NCI-H510A treated with DMSO at 0.1 percent for 48 hours (cell line): ENCODE data around the gene ARHGAP12.

ENCODE experiments used
- DNase-seq: peaks from one replicate; lab custom pipeline; 2025; lab: John Stamatoyannopoulos, UW

The ARHGAP12 gene

GRCh38 chr10:31875608-31876007 is 53.0 kb downstream of the ARHGAP12 start:
- DNase-seq = no peak

- DNase-seq = no peak
Observed at GRCh38 chr10:31873724-31874123, 54.9 kb downstream of the ARHGAP12 start.

- DNase-seq = peak; percentile 25
Observed at GRCh38 chr10:31871266-31872065, 57.2 kb downstream of the ARHGAP12 start.

- DNase-seq = no peak
Observed at GRCh38 chr10:31867646-31868045, 61.0 kb downstream of the ARHGAP12 start.

GRCh38 chr10:31866118-31866670 is 62.4 kb downstream of the ARHGAP12 start:
- DNase-seq = no peak

- peak; percentile 37 for DNase-seq
Observed at GRCh38 chr10:31864834-31865518, 63.7 kb downstream of the ARHGAP12 start.

GRCh38 chr10:31855033-31855432 is 73.6 kb downstream of the ARHGAP12 start:
- no peak for DNase-seq

- DNase-seq = no peak
Observed at GRCh38 chr10:31853629-31854028, 75.0 kb downstream of the ARHGAP12 start.

- DNase-seq = no peak
Observed at GRCh38 chr10:31851216-31851615, 77.4 kb downstream of the ARHGAP12 start.

- no peak for DNase-seq
Observed at GRCh38 chr10:31847515-31847914, 81.1 kb downstream of the ARHGAP12 start.

- DNase-seq = no peak
Observed at GRCh38 chr10:31838709-31839108, 89.9 kb downstream of the ARHGAP12 start.

- no peak for DNase-seq
Observed at GRCh38 chr10:31838065-31838464, 90.6 kb downstream of the ARHGAP12 start.

GRCh38 chr10:31836569-31837406 is 91.8 kb downstream of the ARHGAP12 start:
- no peak for DNase-seq

- no peak for DNase-seq
Observed at GRCh38 chr10:31833753-31834152, 94.9 kb downstream of the ARHGAP12 start.

GRCh38 chr10:31832261-31832660 is 96.4 kb downstream of the ARHGAP12 start:
- DNase-seq = no peak

GRCh38 chr10:31830887-31831286 is 97.7 kb downstream of the ARHGAP12 start:
- DNase-seq = no peak

- no peak for DNase-seq
Observed at GRCh38 chr10:31829776-31830175, 98.9 kb downstream of the ARHGAP12 start.

GRCh38 chr10:31823358-31823757 is 105.3 kb downstream of the ARHGAP12 start:
- no peak for DNase-seq

- DNase-seq = no peak
Observed at GRCh38 chr10:31822616-31823318, 105.9 kb downstream of the ARHGAP12 start.

- DNase-seq = no peak
Observed at GRCh38 chr10:31822150-31822549, 106.5 kb downstream of the ARHGAP12 start.

GRCh38 chr10:31820778-31821369 is 107.8 kb downstream of the ARHGAP12 start:
- DNase-seq = no peak
